Measurements from ENCODE around the gene MAPT.
"Not testable (repeated sequence)": the region's sequence is repeated elsewhere in the genome, so short reads cannot be mapped to it uniquely, and the experiment has no call there.

Gene MAPT

DNA sequence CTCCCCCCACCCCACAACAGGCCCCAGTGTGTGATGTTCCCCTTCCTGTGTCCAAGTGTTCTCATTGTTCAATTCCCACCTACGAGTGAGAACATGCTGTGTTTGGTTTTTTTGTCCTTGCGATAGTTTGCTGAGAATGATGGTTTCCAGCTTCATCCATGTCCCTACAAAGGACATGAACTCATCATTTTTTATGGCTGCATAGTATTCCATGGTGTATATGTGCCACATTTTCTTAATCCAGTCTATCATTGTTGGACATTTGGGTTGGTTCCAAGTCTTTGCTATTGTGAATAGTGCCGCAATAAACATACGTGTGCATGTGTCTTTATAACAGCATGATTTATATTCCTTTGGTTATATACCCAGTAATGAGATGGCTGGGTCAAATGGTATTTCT lies 62.4 kb downstream of the MAPT start:
- DNase-seq = not testable (repeated sequence)

DNA sequence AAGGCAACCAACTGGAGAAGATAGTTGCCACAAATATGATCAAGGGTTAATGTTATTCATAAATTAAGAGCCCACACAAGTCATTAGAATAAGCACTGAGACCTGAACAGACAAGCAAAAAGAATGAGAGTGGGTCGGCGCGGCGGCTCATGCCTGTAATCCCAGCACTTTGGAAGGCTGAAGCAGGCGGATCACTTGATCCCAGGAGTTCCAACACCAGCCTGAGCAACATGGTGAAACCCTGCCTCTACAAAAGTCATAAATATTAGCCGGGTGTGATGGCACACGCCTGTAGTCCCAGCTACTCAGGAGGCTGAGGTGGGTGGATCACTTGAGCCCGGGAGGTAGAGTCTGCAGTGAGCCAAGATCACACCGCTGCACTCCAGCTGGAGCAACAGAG lies 64.0 kb downstream of the MAPT start:
- DNase-seq = no peak

DNA sequence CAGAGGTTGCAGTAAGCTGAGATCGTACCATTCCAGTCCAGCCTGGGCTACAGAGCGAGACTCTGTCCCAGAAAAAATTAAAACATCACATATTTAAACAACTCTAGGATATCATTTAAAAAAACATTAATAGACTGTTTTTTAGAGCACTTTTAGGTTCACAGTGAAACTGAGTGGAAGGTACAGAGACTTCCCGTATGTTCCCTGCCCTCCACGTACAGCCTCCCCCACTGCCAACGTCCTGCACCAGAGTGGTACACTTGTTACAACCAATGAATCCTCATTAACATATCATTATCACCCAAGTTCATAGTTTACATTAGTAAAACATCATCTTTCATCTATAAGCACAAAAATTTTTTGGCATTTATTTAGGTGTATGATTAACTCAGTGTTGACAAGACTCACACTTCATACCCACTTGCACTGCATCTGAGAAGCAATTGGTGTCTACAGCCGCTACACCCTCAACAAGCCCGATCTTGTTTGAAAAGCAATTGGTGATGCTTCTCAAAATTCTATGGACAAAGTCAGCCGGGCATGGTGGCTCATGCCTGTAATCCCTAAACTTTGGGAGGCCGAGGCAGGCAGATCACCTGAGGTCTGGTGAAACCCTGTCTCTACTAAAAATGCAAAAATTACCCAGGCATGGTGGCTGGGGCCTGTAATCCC lies 64.8 kb downstream of the MAPT start:
- DNase-seq = no peak

GRCh38 chr17:45960311-45960710 lies 66.0 kb downstream of the MAPT start:
- DNase-seq = no peak

DNA sequence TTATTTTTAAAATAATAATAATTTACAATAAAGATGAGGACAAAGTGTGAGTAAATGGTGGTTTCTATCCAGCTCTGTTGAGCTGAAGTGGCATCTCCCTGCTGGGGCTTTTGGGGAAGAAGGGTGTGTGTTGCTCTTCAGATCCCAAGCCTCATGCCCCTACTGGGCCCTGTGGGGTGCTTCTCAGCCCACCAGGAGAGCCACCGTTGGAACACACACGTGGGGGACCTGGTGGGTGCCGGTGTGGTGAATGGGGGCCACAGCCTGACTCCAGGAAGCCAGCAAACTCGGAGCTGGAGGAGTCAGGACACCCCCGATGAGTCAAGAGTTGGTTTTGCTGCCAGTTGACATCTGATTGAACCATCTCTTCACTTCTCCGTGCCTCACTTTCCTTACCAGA lies 66.9 kb downstream of the MAPT start:
- no peak for DNase-seq

GRCh38 chr17:45962221-45962972 lies 68.0 kb downstream of the MAPT start:
- no peak for DNase-seq

DNA sequence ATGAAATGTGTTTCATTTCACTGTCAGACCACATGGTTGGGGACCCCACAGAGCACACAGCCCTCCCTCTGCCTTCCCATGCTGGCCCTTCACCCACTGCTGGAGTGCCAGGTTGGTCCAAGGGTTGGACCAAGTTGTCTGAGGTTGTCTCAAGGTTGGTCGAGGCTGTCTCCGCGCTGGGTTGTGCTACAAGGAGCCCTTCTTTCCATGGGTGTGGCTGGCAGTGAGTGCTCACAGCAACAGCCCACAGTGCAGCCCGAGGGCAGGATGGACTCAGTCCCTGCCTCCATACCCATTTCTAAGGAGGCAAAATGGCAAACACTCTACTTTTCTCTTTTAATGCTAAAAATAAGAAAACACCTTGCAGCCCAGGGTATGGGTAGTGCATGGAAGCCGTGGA lies 68.9 kb downstream of the MAPT start:
- DNase-seq = no peak

GRCh38 chr17:45963889-45964288 lies 69.5 kb downstream of the MAPT start:
- DNase-seq = no peak

DNA sequence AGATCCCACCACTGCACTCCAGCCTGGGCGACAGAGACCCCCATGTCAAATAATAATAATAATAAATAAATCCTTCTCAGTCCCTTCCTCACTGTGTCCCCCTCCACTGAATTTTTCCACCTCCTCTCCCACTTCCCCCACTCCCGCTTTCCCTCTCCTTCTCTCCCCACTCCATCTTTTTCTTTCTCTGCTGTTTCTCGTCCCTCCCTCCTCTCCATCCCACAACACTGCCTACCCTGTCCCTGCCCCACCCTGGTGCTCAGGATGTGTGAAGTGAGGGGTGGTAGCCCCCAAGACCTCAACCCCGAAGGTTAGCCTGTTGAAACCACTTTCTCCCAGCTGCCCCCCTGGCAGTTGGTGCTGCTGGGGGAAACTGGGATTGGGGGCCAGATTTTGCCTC lies 70.3 kb downstream of the MAPT start:
- DNase-seq = no peak

GRCh38 chr17:45965812-45966211 lies 71.5 kb downstream of the MAPT start:
- DNase-seq = no peak

GRCh38 chr17:45966606-45967280 lies 72.4 kb downstream of the MAPT start:
- no peak for DNase-seq

- no peak for DNase-seq
Measured at GRCh38 chr17:45967378-45967777, 73.0 kb downstream of the MAPT start.

DNA sequence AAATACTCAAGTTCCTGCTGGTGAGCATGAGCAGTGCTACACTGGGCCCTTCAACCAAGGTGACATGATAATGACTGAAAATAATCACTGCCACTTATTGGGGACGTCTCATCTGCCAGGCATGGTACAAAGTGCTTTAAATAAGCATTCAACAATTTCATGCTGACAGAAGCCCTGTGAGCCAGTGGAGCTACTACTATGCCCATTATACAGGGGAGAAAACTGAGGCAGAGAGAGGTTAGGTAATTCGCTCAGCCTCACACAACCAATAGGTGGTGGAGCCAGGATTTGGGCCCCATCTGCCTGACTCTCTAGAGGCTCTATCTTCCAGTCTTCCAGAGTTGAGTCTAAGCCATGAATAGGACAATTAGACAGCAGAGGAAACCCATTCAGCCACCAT lies 74.4 kb downstream of the MAPT start:
- DNase-seq = no peak

DNA sequence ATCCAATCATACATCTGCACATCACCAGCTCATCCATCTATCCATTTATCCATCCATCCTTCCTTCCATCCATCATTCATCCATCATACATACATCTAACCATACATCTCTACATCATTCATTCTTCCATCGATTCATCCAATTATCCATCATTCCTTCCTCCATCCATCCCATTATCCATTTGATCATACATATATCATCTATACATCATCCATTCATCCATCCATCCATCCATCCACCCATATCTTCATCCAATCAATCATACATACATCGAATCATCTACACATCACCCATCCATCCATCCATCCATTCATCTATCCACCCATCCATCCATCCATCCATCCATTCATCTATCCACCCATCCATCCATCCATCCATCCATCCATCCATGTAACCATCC lies 75.4 kb downstream of the MAPT start:
- no peak for DNase-seq

DNA sequence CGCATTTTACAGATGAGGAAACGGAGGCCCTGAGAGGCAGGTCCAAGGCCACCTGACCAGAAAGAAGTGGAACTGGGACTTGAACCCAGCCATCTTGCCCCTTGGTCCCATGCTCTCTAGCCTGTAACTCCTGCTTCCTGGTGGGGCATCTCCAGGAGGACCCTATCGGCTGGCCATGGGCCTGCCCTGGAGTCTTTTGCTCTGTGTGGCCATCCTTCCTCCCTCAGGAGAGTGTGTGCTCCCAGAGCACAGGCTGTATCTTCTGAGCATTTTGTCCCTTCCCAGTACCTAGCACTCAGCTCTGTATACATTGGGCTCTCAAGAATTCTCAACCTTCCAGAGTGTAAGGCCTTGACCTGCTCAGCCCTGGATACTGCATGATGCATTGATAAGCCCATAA lies 76.3 kb downstream of the MAPT start:
- DNase-seq = no peak

GRCh38 chr17:45971698-45972141 lies 77.4 kb downstream of the MAPT start:
- DNase-seq = no peak

GRCh38 chr17:45972531-45972930 lies 78.2 kb downstream of the MAPT start:
- DNase-seq = no peak

- no peak for DNase-seq
Measured at GRCh38 chr17:45973099-45973780, 78.9 kb downstream of the MAPT start.

GRCh38 chr17:45973946-45974859 lies 79.8 kb downstream of the MAPT start:
- DNase-seq = no peak

DNA sequence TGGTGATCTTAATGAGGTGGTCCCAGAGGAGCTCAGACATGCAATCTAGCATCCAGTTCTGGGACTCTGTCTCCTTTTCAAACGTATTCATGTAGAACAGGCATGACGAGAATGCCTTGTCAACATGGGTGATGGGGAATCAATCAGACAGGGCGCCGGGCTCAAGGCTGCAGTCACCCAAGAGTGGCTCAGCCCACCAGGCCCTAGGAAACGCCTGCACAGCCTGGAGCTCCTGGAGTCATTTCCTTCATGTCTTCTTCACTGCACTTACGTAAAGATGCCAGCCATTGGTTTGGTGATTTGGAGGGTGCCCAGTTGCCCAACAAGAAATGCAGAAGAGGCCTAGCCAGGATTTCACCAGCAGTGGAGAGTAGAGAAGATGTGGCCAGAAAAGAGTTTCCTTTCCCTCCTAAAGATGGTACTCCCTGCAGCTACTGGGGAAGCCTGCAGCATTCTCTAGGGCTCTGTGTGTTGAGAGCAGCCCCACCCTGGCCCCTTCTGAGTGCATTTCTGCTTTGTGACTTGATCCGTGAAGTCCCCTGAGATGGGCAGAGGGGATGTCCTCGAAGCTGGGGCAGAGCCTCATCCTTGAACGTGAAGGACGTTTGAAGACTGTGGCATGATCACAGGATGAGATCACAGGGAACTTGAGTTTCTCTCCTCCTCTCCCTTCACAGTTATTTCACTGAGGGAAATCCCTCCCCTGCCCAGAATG lies 80.7 kb downstream of the MAPT start:
- DNase-seq = no peak

- DNase-seq = no peak
Measured at GRCh38 chr17:45975640-45976295, 81.4 kb downstream of the MAPT start.
